Measurements from ENCODE around the gene CX3CL1. TPM values are rescaled to one million over a fixed set of nuclear protein-coding genes. Genes with fewer than 3 reads are reported as not detected.

The CX3CL1 gene
- total RNA-seq, 4 donors from 2014 or later, result 1.7 to 13.5 (median 1.8) TPM; not detected in 1

- Histone ChIP-seq H3K36me3 (no peaks in the 10 kb centered on the region), H3K27ac (no peak overlapping the region), H3K27me3 (no peaks in the 10 kb centered on the region), H3K4me1 (peaks cover 14 to 27% (median 16%) of the 10 kb centered on the region in 4 donors), H3K9me3 (no peaks in the 10 kb centered on the region), H3K4me3 (no peak overlapping the region)
- 61 to 76% methylated on average over 3 to 7 of the region's 7 CpGs for WGBS, 2 donors (ENCODE audit: low coverage in 1 of 2)
- DNase-seq, result no peak
- in situ Hi-C loops (cut with MboI; ENCODE audit: low pct_ligation_motif_present in 1 of 4, low pct_unique_long_range_greater_than_20kb in 1 of 4, low sequenced_read_pairs in 3 of 4) (no loop called here), intact Hi-C loops (cut with DNase I; ENCODE audit: low total_unique reads) (no loop called here)
- no peak for TF ChIP-seq POLR2AphosphoS5 (IDR thresholded peaks at IDR 0.05)
- no peak for TF ChIP-seq POLR2A (IDR thresholded peaks at IDR 0.05)
- no peak for TF ChIP-seq EP300 (IDR thresholded peaks at IDR 0.05; ENCODE audit: low read depth)
- no peak for TF ChIP-seq CTCF (IDR thresholded peaks at IDR 0.05)
These were observed 16.2 kb downstream of the CX3CL1 start for GRCh38 chr16:57388359-57389086.

- no peak for DNase-seq
- TF ChIP-seq CTCF (IDR thresholded peaks at IDR 0.05) (no peak), POLR2A (IDR thresholded peaks at IDR 0.05) (no peak), POLR2AphosphoS5 (IDR thresholded peaks at IDR 0.05) (no peak), EP300 (IDR thresholded peaks at IDR 0.05; ENCODE audit: low read depth) (no peak)
- in situ Hi-C loops (cut with MboI; ENCODE audit: low pct_ligation_motif_present in 1 of 4, low pct_unique_long_range_greater_than_20kb in 1 of 4, low sequenced_read_pairs in 3 of 4) (no loop called here), intact Hi-C loops (cut with DNase I; ENCODE audit: low total_unique reads) (no loop called here)
- Histone ChIP-seq H3K4me1 (peaks cover 8 to 21% (median 11%) of the 10 kb centered on the region in 4 donors), H3K27me3 (no peaks in the 10 kb centered on the region), H3K36me3 (no peaks in the 10 kb centered on the region), H3K9me3 (no peaks in the 10 kb centered on the region), H3K4me3 (no peak overlapping the region), H3K27ac (no peak overlapping the region)
- WGBS, 2 donors (ENCODE audit: low coverage in 1 of 2), result 90 to 99% methylated on average over 2 to 3 of the region's 3 CpGs
These were observed 16.8 kb downstream of the CX3CL1 start for GRCh38 chr16:57389087-57389468.

GRCh38 chr16:57390636-57391295, 18.5 kb downstream of the CX3CL1 start:
- H3K27ac ChIP-seq, result no peak overlapping the region
- no peaks in the 10 kb centered on the region for H3K36me3 ChIP-seq
- DNase-seq, result no peak
- 74 to 90% methylated on average over 2 to 5 of the region's 5 CpGs for WGBS, 2 donors (ENCODE audit: low coverage in 1 of 2)
- intact Hi-C loops (cut with DNase I; ENCODE audit: low total_unique reads) (no loop called here), in situ Hi-C loops (cut with MboI; ENCODE audit: low pct_ligation_motif_present in 1 of 4, low pct_unique_long_range_greater_than_20kb in 1 of 4, low sequenced_read_pairs in 3 of 4) (no loop called here)
- no peaks in the 10 kb centered on the region for H3K9me3 ChIP-seq
- H3K27me3 ChIP-seq, result no peaks in the 10 kb centered on the region
- H3K4me3 ChIP-seq, result no peak overlapping the region
- H3K4me1 ChIP-seq, result peaks cover 3 to 12% (median 6%) of the 10 kb centered on the region in 4 donors
- TF ChIP-seq POLR2A (IDR thresholded peaks at IDR 0.05) (no peak), CTCF (IDR thresholded peaks at IDR 0.05) (no peak), EP300 (IDR thresholded peaks at IDR 0.05; ENCODE audit: low read depth) (no peak), POLR2AphosphoS5 (IDR thresholded peaks at IDR 0.05) (no peak)

GRCh38 chr16:57391300-57391699, 19.0 kb downstream of the CX3CL1 start:
- in situ Hi-C loops (cut with MboI; ENCODE audit: low pct_ligation_motif_present in 1 of 4, low pct_unique_long_range_greater_than_20kb in 1 of 4, low sequenced_read_pairs in 3 of 4), result no loop called here
- WGBS, 2 donors (ENCODE audit: low coverage in 1 of 2), result 43 to 82% methylated on average over 1 to 4 of the region's 4 CpGs
- H3K9me3 ChIP-seq, result no peaks in the 10 kb centered on the region
- DNase-seq, result no peak
- TF ChIP-seq EP300 (IDR thresholded peaks at IDR 0.05; ENCODE audit: low read depth), result no peak
- no peaks in the 10 kb centered on the region for H3K27me3 ChIP-seq
- no peak overlapping the region for H3K27ac ChIP-seq
- intact Hi-C loops (cut with DNase I; ENCODE audit: low total_unique reads), result no loop called here
- H3K4me1 ChIP-seq, result peaks cover 3 to 11% (median 6%) of the 10 kb centered on the region in 4 donors
- no peaks in the 10 kb centered on the region for H3K36me3 ChIP-seq
- H3K4me3 ChIP-seq, result no peak overlapping the region
